IPS DF 6.9 (cell line): ENCODE results near the gene EHBP1.

Experiments used
- DNase-seq: peaks from one replicate; pipeline ENCODE4 v3.0.0-alpha.2; 2013; ENCODE audit warnings: low read depth, low spot score
- H3K27ac ChIP-seq: one replicate; pipeline ENCODE4 v1.5.1; 2013; ENCODE audit warnings: low read length, control low read depth
- H3K27me3 ChIP-seq: 2 replicates; pipeline ENCODE4 v1.6.1; 2013; ENCODE audit warnings: mild to moderate bottlenecking, low read length; ENCODE audit not compliant: control insufficient read depth, insufficient read depth
- H3K36me3 ChIP-seq: 2 replicates; pipeline ENCODE4 v1.6.1; 2013; ENCODE audit warnings: low read length; ENCODE audit not compliant: control insufficient read depth, insufficient read depth
- H3K4me1 ChIP-seq: 2 replicates; pipeline ENCODE4 v1.6.1; 2013; ENCODE audit warnings: low read length; ENCODE audit not compliant: control insufficient read depth, insufficient read depth
- H3K4me3 ChIP-seq: 2 replicates; pipeline ENCODE4 v1.5.1; 2013; ENCODE audit warnings: mild to moderate bottlenecking, low read length
- H3K9me3 ChIP-seq: 2 replicates; pipeline ENCODE4 v1.6.1; 2013; ENCODE audit warnings: low read length, inconsistent platforms; ENCODE audit not compliant: control insufficient read depth, insufficient read depth
- WGBS: extraction: QIAGEN DNeasy Blood & Tissue Kit; methylation state at CpG from one replicate; pipeline ENCODE4 v1.1.7; 2013; ENCODE audit warnings: mixed read lengths, missing lambda C conversion rate; ENCODE audit not compliant: insufficient read length, insufficient coverage; 5-methylcytosine and 5-hydroxymethylcytosine counted together

EHBP1 gene

DNA sequence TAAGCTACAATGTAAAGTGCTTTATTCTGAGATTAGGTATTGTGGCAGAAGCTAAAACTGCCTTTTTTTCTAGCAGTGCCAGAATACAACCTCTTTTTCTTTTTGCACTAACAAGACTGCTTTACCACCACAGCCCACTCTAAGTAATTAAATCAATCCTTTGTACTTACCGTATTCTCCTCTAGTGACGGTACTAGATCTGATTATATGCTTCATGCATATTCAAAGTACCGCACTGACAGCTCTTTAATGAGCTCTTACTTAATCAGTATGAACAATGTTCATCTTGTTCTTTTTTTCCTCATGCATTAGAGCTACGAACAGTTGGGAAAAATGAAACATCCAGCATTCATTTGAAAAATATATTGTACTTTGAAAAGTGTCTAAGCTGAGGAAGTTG, 329.0 kb downstream of the EHBP1 start:
- no peak for DNase-seq
- H3K4me3 ChIP-seq, result no peak overlapping the region
- WGBS, result no CpG with 5 or more reads among the region's 4 CpGs
- H3K27ac ChIP-seq, result no peak overlapping the region
- H3K9me3 ChIP-seq, result no peaks in the 10 kb centered on the region
- no peaks in the 10 kb centered on the region for H3K27me3 ChIP-seq
- H3K36me3 ChIP-seq, result no peaks in the 10 kb centered on the region
- no peaks in the 10 kb centered on the region for H3K4me1 ChIP-seq

- Histone ChIP-seq H3K9me3 (no peaks in the 10 kb centered on the region), H3K27me3 (no peaks in the 10 kb centered on the region), H3K36me3 (no peaks in the 10 kb centered on the region), H3K4me1 (no peaks in the 10 kb centered on the region), H3K4me3 (no peak overlapping the region), H3K27ac (no peak overlapping the region)
- WGBS, result 100% methylated on average over 2 of the region's 2 CpGs
- no peak for DNase-seq
Observed at GRCh38 chr2:63035169-63035568, 329.7 kb downstream of the EHBP1 start.

GRCh38 chr2:63035660-63036059, 330.1 kb downstream of the EHBP1 start:
- no peak overlapping the region for H3K4me3 ChIP-seq
- no peak for DNase-seq
- H3K4me1 ChIP-seq, result no peaks in the 10 kb centered on the region
- H3K36me3 ChIP-seq, result no peaks in the 10 kb centered on the region
- H3K9me3 ChIP-seq, result no peaks in the 10 kb centered on the region
- no peak overlapping the region for H3K27ac ChIP-seq
- WGBS, result no CpG with 5 or more reads among the region's 4 CpGs
- no peaks in the 10 kb centered on the region for H3K27me3 ChIP-seq

GRCh38 chr2:63038034-63038433, 332.5 kb downstream of the EHBP1 start:
- Histone ChIP-seq H3K27me3 (no peaks in the 10 kb centered on the region), H3K36me3 (no peaks in the 10 kb centered on the region), H3K9me3 (no peaks in the 10 kb centered on the region), H3K4me1 (no peaks in the 10 kb centered on the region), H3K27ac (no peak overlapping the region), H3K4me3 (no peak overlapping the region)
- no peak for DNase-seq
- no CpG with 5 or more reads among the region's 4 CpGs for WGBS

DNA sequence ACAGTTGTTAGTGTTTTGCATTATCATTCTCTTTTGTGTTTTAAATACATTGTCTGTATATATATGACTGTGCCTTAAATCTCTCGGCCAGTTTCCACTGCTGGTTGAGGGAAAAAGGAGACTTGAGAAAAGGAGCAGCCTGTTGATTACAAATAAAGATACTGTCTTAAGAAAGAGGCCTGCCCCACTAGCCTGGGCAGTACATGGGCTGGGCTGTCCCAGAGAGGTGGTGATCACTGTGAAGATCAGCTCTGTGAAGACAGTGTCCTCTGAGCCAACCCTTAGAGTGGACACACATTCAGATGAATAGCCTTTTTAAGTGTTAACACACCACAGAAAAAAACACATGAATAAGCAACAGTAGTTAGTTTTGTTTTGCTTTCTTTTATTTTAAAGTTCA, 335.1 kb downstream of the EHBP1 start:
- no peaks in the 10 kb centered on the region for H3K27me3 ChIP-seq
- no peaks in the 10 kb centered on the region for H3K36me3 ChIP-seq
- DNase-seq, result no peak
- H3K4me3 ChIP-seq, result no peak overlapping the region
- H3K4me1 ChIP-seq, result peaks cover 2% of the 10 kb centered on the region
- H3K9me3 ChIP-seq, result no peaks in the 10 kb centered on the region
- no CpG with 5 or more reads among the region's 1 CpG for WGBS
- no peak overlapping the region for H3K27ac ChIP-seq

DNA sequence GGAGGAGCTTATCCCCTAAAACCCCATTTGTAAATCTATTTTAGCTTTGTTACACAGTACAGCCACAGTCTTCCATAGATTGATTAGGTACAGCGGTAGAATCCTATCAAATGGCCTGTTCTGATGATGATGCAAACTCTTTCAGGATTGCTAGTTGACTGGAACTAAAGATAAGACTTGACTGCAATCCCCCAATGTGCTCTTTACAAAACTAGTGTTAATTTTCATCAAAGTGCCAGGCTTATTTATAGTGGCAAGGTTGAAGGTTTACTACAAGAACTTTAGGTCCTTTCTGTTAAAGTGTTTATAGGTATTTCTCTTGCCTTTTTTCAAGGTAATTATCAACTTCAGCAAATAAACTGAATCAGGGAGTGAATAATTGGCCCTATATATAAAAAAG, 336.1 kb downstream of the EHBP1 start:
- Histone ChIP-seq H3K4me3 (no peak overlapping the region), H3K27ac (no peak overlapping the region), H3K4me1 (peaks cover 2% of the 10 kb centered on the region), H3K36me3 (no peaks in the 10 kb centered on the region), H3K9me3 (no peaks in the 10 kb centered on the region), H3K27me3 (peaks cover 3% of the 10 kb centered on the region; the same call in 1 of the 2 replicates)
- WGBS, result no CpG with 5 or more reads among the region's 1 CpG
- DNase-seq, result no peak

DNA sequence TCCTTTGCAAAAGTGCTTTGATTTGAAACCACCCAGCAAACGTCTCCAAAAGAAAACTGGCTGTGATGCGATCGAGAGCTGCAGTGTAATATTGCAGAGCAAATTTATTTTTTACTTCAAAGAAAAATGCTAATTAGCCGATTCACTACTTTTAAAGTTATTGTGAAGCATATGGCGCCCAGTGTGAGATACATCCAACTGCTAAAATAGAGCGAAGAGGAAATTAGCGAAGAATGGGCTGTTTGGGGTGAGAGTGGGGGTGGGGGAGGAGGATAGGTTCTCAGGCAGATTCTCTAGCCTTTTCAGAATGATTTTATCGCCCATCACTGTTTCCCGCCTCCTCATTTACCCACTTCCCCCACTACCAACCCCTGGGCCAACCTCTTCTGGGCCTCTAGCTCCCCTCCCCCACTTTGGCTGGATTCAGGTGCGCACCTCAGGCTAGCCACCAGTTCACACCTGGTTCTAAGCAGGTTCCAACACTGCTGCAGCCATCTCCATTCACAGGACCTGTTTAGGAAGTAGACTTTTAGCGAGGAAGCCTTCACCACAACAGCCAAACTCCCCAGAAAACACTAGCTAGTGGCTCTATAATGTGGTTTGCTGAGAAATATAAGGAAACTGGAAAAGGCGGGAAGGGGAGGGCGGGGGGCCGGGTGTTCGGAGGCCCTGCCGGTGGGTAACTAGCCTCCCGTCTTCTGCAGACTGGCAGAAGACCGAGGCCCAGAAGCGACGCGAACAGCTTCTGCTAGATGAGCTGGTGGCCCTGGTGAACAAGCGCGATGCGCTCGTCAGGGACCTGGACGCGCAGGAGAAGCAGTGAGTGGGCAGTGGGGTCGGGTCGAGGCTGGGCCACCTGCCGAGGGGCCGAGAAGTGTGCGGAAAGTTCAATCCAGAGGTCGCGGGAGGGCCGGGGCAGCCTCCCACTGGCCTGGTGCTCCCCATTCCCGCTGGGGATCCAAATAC, 339.1 kb downstream of the EHBP1 start:
- H3K36me3 ChIP-seq, result no peaks in the 10 kb centered on the region
- no CpG with 5 or more reads among the region's 36 CpGs for WGBS
- peaks cover 2% of the 10 kb centered on the region for H3K4me1 ChIP-seq
- peak overlapping the region; percentile 26; the same call in 1 of the 2 replicates for H3K4me3 ChIP-seq
- H3K27me3 ChIP-seq, result peaks cover 20% of the 10 kb centered on the region; the same call in 1 of the 2 replicates
- no peaks in the 10 kb centered on the region for H3K9me3 ChIP-seq
- H3K27ac ChIP-seq, result no peak overlapping the region
- no peak for DNase-seq

- Histone ChIP-seq H3K36me3 (no peaks in the 10 kb centered on the region), H3K27ac (no peak overlapping the region), H3K4me1 (peaks cover 2% of the 10 kb centered on the region), H3K9me3 (no peaks in the 10 kb centered on the region), H3K27me3 (peaks cover 23% of the 10 kb centered on the region; the same call in 1 of the 2 replicates), H3K4me3 (no peak overlapping the region)
- DNase-seq, result no peak
- no CpG with 5 or more reads among the region's 7 CpGs for WGBS
Observed at GRCh38 chr2:63046552-63046951, 341.0 kb downstream of the EHBP1 start.

DNA sequence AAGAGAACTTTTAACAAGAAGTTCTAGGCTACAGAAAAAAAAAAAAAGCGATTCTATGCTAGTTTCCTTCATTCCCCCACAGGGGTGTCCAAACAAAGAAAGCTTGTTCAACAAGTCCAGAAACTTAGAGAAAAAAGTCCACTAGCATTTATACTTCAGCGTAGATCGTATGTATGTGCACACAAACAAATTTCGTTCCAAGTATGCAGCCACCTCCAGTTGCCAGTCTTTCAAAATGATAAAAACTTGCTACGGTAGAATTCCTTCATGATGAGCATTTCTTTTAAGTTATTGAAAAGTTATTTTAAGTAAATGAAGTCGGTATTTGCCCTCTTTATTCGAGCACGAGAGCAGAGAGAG, 341.4 kb downstream of the EHBP1 start:
- Histone ChIP-seq H3K9me3 (no peaks in the 10 kb centered on the region), H3K27ac (no peak overlapping the region), H3K4me3 (no peak overlapping the region; the same call in 1 of the 2 replicates), H3K36me3 (no peaks in the 10 kb centered on the region), H3K27me3 (peaks cover 27% of the 10 kb centered on the region; the same call in 1 of the 2 replicates), H3K4me1 (peaks cover 3% of the 10 kb centered on the region)
- WGBS, result no CpG with 5 or more reads among the region's 8 CpGs
- no peak for DNase-seq

GRCh38 chr2:63047321-63048279, 342.1 kb downstream of the EHBP1 start:
- Histone ChIP-seq H3K27ac (no peak overlapping the region), H3K4me1 (peaks cover 6% of the 10 kb centered on the region), H3K4me3 (peak overlapping the region; percentile 51; the same call in 1 of the 2 replicates), H3K27me3 (peaks cover 33% of the 10 kb centered on the region), H3K9me3 (no peaks in the 10 kb centered on the region), H3K36me3 (no peaks in the 10 kb centered on the region)
- DNase-seq, result no peak
- WGBS, result no CpG with 5 or more reads among the region's 71 CpGs
